GM19239 (cell line): ENCODE data around the gene GNPTG.

Experiments
- DNase-seq: peaks from one replicate; pipeline ENCODE4 v3.0.0; 2011; ENCODE audit warnings: low spot score; ENCODE audit not compliant: insufficient read length
- FAIRE-seq: peaks from 2 replicates; lab custom pipeline; 2011; peaks lifted over from hg19 to GRCh38; lab: Jason Lieb, UNC

GNPTG gene

GRCh38 chr16:1387331-1387730 lies 35.6 kb downstream of the GNPTG start:
- no peak for DNase-seq
- FAIRE-seq = no peak

GRCh38 chr16:1389762-1390161 lies 38.0 kb downstream of the GNPTG start:
- FAIRE-seq = no peak
- DNase-seq = no peak

- FAIRE-seq (no peak), DNase-seq (no peak)
Measured at GRCh38 chr16:1390239-1390779, 38.6 kb downstream of the GNPTG start.

DNA sequence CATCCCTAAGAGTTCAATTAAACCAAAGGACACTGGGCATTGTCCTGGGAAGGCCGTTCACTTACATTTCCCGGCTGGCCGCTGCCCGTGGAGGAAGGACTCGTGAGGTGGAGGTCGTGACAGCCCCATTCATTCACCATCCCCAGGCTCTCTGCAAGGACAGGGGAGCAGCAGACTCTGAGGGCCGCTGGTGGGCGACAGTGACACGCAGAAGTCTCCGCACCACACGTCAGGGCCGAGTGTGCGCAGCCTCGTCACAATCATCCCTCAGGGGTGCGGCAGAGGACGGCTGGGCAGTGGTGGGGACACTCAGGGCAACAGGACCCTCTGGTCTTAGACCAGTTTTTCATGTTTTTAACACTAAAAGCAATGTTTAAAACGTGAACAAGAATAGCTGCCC lies 41.1 kb downstream of the GNPTG start:
- FAIRE-seq (no peak), DNase-seq (no peak)

DNA sequence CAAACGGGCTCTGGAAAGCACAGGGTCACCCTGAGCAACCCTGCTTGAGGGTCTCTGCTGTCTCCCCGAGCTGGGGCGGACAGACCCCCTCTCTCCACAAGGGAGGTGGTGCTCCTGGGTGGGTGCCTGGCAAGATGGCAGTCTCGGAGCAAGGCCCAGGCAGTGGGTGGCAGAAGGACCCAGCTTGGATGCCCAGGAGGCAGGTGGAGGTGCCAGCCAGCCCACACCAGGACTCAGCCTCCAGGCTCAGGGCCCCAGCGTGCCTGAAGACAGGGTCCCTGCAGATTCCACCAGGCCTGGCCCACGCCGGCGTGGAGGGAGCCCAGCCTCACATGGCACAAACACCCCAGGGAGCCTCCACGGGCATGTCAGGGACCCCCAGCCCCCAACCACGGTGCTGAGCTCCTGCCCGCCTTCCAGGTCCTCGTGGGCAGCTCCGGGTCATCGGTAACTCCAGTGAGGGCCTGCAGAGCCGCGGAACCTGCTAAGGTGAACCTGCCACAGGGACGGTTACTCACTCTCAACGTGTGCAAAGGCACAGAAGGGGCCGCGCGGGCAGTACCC lies 42.0 kb downstream of the GNPTG start:
- FAIRE-seq (no peak), DNase-seq (no peak)

GRCh38 chr16:1394367-1394951 lies 42.7 kb downstream of the GNPTG start:
- no peak for DNase-seq
- no peak for FAIRE-seq

- FAIRE-seq (no peak), DNase-seq (no peak)
Measured at GRCh38 chr16:1395444-1396031, 43.8 kb downstream of the GNPTG start.

- FAIRE-seq = no peak
- DNase-seq = no peak
Measured at GRCh38 chr16:1397779-1398178, 46.0 kb downstream of the GNPTG start.

DNA sequence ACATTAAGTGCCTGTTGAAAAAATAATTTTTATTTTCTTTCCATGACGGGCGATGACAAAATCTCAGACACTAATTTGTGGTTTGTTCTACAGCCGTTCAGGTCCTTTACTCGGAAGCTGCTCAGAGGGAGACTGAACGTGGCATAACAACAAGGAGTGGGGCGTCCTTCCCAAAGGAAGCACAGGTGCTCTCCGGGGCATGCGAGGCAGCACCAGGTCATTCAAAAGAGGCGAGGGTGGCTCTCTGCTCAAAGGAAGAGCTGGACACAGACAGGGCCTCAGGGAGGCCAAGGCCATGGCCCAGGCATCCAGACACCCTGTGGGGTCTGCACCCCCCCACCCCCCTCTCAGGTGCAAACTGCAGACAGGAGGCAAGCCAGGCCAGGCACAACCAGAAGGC lies 46.6 kb downstream of the GNPTG start:
- FAIRE-seq (no peak), DNase-seq (no peak)

- FAIRE-seq (no peak), DNase-seq (no peak)
Measured at GRCh38 chr16:1398826-1399581, 47.3 kb downstream of the GNPTG start.

DNA sequence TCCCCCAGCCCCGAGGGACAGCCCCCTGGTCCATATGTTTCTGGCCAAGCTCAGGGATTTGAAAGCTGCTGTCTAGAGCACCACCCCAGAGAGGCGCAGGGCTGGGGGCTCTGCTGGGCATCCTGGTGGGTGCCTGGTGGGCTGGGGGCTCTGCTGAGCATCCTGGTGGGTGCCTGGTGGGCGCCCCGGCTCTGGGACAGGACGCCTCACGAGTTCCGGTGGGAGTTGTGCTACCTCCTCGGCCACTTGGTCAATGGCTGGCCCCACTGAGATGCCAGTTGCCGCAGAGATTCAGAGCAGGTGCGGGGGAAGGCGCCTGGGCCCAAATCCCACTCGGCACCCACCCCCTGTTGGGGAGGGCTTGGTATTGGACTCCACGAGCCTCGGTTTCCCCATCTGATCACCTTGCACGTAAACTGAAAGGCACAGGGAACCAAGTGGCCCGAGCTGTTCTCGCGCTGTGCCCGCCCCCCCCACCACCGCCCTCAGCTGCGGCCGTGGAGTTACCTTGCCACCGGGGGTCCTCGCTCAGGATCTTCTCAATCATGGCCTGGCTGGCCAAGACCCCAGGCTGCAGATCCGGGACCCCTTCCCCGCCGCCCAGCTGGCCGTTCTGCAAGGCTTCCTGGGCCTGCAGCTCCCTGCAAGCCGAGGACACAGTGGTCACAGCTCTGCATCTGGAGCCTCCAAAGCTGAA lies 49.5 kb downstream of the GNPTG start:
- FAIRE-seq = no peak
- no peak for DNase-seq

DNA sequence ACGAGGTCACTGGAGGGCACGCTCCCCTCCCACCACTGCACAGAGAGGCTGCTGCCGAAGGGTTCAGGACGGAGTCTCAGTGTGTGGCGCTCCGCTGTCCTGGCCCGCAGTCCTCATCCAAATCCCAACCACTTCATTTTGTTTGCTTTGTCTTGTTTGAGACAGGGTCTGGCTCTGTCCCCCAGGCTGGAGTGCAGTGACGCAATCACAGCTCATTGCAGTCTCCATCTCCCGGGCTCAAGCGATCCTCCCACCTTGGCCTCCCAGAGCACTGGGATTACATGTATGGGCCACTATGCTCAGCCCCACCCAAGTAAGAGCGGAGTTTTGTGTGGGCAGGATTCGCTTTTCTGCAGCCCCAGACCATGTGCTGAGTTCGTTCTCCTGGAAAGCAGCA lies 50.0 kb downstream of the GNPTG start:
- DNase-seq (no peak), FAIRE-seq (no peak)

GRCh38 chr16:1403036-1403435 lies 51.3 kb downstream of the GNPTG start:
- DNase-seq = no peak
- no peak for FAIRE-seq

GRCh38 chr16:1403733-1404132 lies 52.0 kb downstream of the GNPTG start:
- FAIRE-seq = no peak

GRCh38 chr16:1407753-1408152 lies 56.0 kb downstream of the GNPTG start:
- DNase-seq (no peak), FAIRE-seq (no peak)

More at GRCh38 chr16:1403733-1404132, 52.0 kb downstream of the GNPTG start:
- no peak for DNase-seq

DNA sequence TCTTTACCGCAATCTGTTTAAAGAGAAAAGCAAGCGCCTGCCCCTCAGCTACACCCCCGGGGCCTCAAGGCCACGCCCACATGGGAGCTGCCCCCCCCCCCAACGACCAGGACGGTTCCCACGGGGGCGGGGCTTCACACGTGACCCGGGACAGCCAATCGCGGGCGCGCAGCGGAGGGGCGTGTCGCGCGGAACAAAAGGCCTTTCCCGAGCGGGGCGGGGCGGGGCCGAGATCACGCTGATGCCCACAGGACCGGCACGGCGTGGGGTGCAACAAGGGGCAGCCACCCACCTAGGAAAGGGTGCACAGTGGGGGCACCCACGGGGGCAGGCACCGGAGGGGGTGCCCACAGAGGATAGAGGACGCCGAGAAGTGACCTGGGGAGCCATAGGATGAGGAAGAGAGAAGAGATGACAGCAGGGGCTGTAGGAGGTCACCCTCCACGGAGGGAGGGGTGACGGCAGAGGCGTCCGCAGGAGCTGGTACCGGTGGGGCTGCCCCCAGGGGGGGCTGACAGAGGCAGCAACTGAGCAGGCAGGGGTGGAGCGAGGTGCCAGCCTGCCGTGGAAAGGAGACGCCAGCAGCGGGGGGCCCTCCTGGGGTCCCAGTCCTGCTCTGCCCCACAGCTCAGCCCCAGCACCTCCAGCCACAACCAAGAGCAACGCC lies 56.6 kb downstream of the GNPTG start:
- peak; percentile 90 for DNase-seq
- peak; percentile 91 for FAIRE-seq

DNA sequence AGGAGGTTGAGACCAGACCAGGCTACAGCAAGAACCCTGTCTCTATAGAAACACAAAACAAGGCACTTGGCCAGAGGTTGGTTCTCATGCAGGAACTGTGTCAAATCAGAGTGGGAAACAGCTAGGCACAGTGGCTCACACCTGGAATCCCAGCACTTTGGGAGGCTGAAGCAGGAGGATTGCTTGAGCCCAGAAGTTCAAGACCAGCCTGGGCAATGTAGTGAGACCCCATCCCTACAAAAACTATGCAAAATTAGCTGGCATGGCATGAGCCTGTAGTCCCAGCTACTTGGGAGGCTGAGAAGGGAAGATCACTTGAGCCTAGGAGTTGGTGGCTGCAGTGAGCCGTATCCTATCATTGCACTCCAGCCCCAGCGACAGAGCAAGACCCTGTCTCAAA lies 61.1 kb downstream of the GNPTG start:
- FAIRE-seq = no peak

More for the DNA sequence above, 61.1 kb downstream of the GNPTG start:
- no peak for DNase-seq
